ENCODE data around the gene IL25. TPM values are rescaled to one million over a fixed set of nuclear protein-coding genes. Genes with fewer than 3 reads are reported as not detected.

IL25 gene
- total and polyA plus RNA-seq, 7 donors: not detected

- 85 to 92% methylated on average over 14 of the region's 14 CpGs for WGBS, 2 donors
- Histone ChIP-seq H3K36me3 (no peaks in the 10 kb centered on the region), H3K27me3 (peaks cover 0 to 5% (median 0%) of the 10 kb centered on the region in 3 donors), H3K4me1 (no peaks in the 10 kb centered on the region), H3K4me3 (no peak overlapping the region), H3K27ac (no peak overlapping the region), H3K9me3 (no peaks in the 10 kb centered on the region)
- DNase-seq: no peak
- intact Hi-C loops (cut with DNase I): no loop called here
- TF ChIP-seq POLR2A (IDR thresholded peaks at IDR 0.05) (no peak), EP300 (IDR thresholded peaks at IDR 0.05) (no peak)
Measured at GRCh38 chr14:23404331-23404900, 31.8 kb downstream of the IL25 start.

- Histone ChIP-seq H3K36me3 (no peaks in the 10 kb centered on the region), H3K4me1 (no peaks in the 10 kb centered on the region), H3K27ac (no peak overlapping the region), H3K9me3 (no peaks in the 10 kb centered on the region), H3K27me3 (peaks cover 0 to 5% (median 0%) of the 10 kb centered on the region in 3 donors), H3K4me3 (no peak overlapping the region)
- no peak for DNase-seq
- 71 to 87% methylated on average over 10 of the region's 10 CpGs for WGBS, 2 donors
- intact Hi-C loops (cut with DNase I): no loop called here
- no peak for TF ChIP-seq CTCF (IDR thresholded peaks at IDR 0.05)
Measured at GRCh38 chr14:23405096-23405495, 32.5 kb downstream of the IL25 start.

DNA sequence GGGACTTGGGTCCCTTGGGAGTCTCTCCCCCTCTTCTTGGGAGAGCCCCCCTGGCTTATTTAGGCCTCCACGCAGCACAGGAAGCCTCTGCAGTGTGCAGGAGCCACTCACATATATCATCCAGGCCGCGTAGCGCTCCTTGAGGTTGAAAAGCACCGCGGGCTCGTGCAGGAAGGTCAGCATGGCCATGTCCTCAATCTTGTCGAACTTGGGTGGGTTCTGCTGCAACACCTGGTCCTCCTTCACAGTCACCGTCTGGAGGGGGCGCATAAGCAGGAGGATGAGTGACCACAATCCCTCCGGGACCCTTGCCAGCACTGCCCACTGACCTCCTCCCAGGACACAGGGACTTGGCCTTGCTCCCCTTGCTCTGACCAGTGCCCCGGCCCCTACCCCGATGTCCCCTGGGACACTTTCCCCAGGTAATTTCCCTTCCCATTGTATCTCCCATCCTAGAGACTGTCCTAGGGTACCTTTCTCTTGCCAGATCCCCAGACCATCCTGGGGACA lies 33.0 kb downstream of the IL25 start:
- intact Hi-C loops (cut with DNase I): no loop called here
- no peaks in the 10 kb centered on the region for H3K9me3 ChIP-seq
- no peak overlapping the region for H3K27ac ChIP-seq
- H3K4me1 ChIP-seq: no peaks in the 10 kb centered on the region
- peaks cover 0 to 5% (median 0%) of the 10 kb centered on the region in 3 donors for H3K27me3 ChIP-seq
- no peak overlapping the region for H3K4me3 ChIP-seq
- WGBS, 2 donors: 80 to 91% methylated on average over 13 of the region's 13 CpGs
- no peak for TF ChIP-seq EP300 (IDR thresholded peaks at IDR 0.05)
- TF ChIP-seq POLR2A (IDR thresholded peaks at IDR 0.05): no peak
- TF ChIP-seq POLR2AphosphoS5 (IDR thresholded peaks at IDR 0.05): no peak
- no peak for TF ChIP-seq CTCF (IDR thresholded peaks at IDR 0.05)
- no peak for DNase-seq
- no peaks in the 10 kb centered on the region for H3K36me3 ChIP-seq

GRCh38 chr14:23406244-23406643 lies 33.6 kb downstream of the IL25 start:
- H3K36me3 ChIP-seq: no peaks in the 10 kb centered on the region
- no peak overlapping the region for H3K4me3 ChIP-seq
- no peak overlapping the region for H3K27ac ChIP-seq
- no peaks in the 10 kb centered on the region for H3K9me3 ChIP-seq
- intact Hi-C loops (cut with DNase I): no loop called here
- WGBS, 2 donors: 54 to 58% methylated on average over 4 of the region's 4 CpGs
- DNase-seq: no peak
- peaks cover 0 to 5% (median 0%) of the 10 kb centered on the region in 3 donors for H3K27me3 ChIP-seq
- H3K4me1 ChIP-seq: no peaks in the 10 kb centered on the region
- TF ChIP-seq EP300 (IDR thresholded peaks at IDR 0.05) (no peak), POLR2AphosphoS5 (IDR thresholded peaks at IDR 0.05) (no peak), POLR2A (IDR thresholded peaks at IDR 0.05) (no peak), CTCF (IDR thresholded peaks at IDR 0.05) (no peak)

DNA sequence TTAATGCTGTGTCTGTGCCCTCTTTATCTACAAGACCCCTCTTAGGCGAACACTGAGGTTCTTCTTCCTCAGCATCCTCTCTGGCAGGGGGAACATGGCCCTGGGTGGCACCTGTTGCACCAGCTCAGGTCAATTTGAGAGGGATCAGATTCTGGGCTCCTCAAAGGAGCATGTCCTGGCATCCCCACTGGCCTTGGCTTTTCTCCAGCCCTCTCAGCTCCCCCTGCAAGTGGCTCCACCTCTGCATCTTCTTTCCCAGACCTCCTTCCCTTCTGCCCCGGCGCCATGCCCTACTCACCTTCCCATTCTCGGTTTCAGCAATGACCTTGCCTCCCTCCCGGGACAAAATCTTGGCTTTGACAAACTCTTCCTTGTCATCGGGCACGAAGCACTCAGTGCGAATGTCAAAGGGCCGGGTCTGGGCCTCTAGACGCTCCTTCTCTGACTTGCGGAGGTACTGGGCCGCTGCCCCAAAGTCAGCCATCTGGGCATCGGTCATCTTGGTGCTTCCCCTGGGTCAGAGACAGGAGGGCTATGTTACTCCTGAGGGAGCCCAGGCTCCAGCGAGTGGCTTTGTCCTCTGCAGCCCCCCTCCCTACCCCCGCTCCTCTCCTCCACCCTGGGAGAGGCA lies 34.2 kb downstream of the IL25 start:
- Histone ChIP-seq H3K27me3 (peaks cover 0 to 5% (median 0%) of the 10 kb centered on the region in 3 donors), H3K4me1 (no peaks in the 10 kb centered on the region), H3K36me3 (no peaks in the 10 kb centered on the region), H3K4me3 (no peak overlapping the region), H3K27ac (no peak overlapping the region), H3K9me3 (no peaks in the 10 kb centered on the region)
- no peak for DNase-seq
- TF ChIP-seq EP300 (IDR thresholded peaks at IDR 0.05): no peak
- TF ChIP-seq POLR2A (IDR thresholded peaks at IDR 0.05): no peak
- TF ChIP-seq CTCF (IDR thresholded peaks at IDR 0.05): no peak
- TF ChIP-seq POLR2AphosphoS5 (IDR thresholded peaks at IDR 0.05): no peak
- intact Hi-C loops (cut with DNase I): no loop called here
- WGBS, 2 donors: 87 to 92% methylated on average over 15 of the region's 15 CpGs
